ENCODE measurements around the gene FNDC3B. TPM values are rescaled to one million over a fixed set of nuclear protein-coding genes. Genes with fewer than 3 reads are reported as not detected.

The FNDC3B gene
- polyA plus RNA-seq, 12 donors, result 35.7 to 87.3 (median 64.8) TPM; not detected in 1

GRCh38 chr3:172166261-172166660 is 126.9 kb downstream of the FNDC3B start:
- DNase-seq, result no peak

GRCh38 chr3:172166890-172167289 is 127.5 kb downstream of the FNDC3B start:
- no peak for DNase-seq

GRCh38 chr3:172167892-172168648 is 128.7 kb downstream of the FNDC3B start:
- no peak for DNase-seq

- no peak for DNase-seq
Measured at GRCh38 chr3:172170073-172170709, 130.8 kb downstream of the FNDC3B start.

GRCh38 chr3:172170841-172171240 is 131.5 kb downstream of the FNDC3B start:
- DNase-seq, result no peak

GRCh38 chr3:172171396-172172075 is 132.2 kb downstream of the FNDC3B start:
- no peak for DNase-seq

- DNase-seq, result no peak
Measured at GRCh38 chr3:172173316-172174254, 134.2 kb downstream of the FNDC3B start.

- no peak for DNase-seq
Measured at GRCh38 chr3:172174513-172175253, 135.3 kb downstream of the FNDC3B start.

GRCh38 chr3:172175254-172175599 is 135.8 kb downstream of the FNDC3B start:
- no peak for DNase-seq

GRCh38 chr3:172176061-172176770 is 136.8 kb downstream of the FNDC3B start:
- no peak for DNase-seq

- no peak for DNase-seq
Measured at GRCh38 chr3:172177046-172177445, 137.7 kb downstream of the FNDC3B start.

GRCh38 chr3:172177803-172178316 is 138.5 kb downstream of the FNDC3B start:
- DNase-seq, result no peak

GRCh38 chr3:172179680-172180399 is 140.5 kb downstream of the FNDC3B start:
- no peak for DNase-seq

GRCh38 chr3:172180473-172180872 is 141.1 kb downstream of the FNDC3B start:
- DNase-seq, result no peak

GRCh38 chr3:172181932-172182586 is 142.7 kb downstream of the FNDC3B start:
- no peak for DNase-seq

- no peak for DNase-seq
Measured at GRCh38 chr3:172182797-172183196, 143.4 kb downstream of the FNDC3B start.

GRCh38 chr3:172184106-172184822 is 144.9 kb downstream of the FNDC3B start:
- no peak for DNase-seq

GRCh38 chr3:172185907-172186306 is 146.5 kb downstream of the FNDC3B start:
- no peak for DNase-seq
